Measurements from ENCODE around the gene ARMC12. TPM values are rescaled to one million over a fixed set of nuclear protein-coding genes. Genes with fewer than 3 reads are reported as not detected.

The ARMC12 gene
- total and polyA plus RNA-seq, 2 experiments from 2014 or later = 0.90 to 0.94 TPM

GRCh38 chr6:35745509-35745908 lies 8.7 kb downstream of the ARMC12 start (continued):
- TF ChIP-seq REST (IDR thresholded peaks at IDR 0.05; ENCODE audit: unreplicated experiment) (no peak), ZNF114 (CRISPR knock-in tag; IDR thresholded peaks at IDR 0.05) (no peak), CTCF (conservative IDR thresholded peaks at IDR 0.05; ENCODE audit: low read depth in 2 of 2) (no peak), CREB1 (CRISPR knock-in tag; IDR thresholded peaks at IDR 0.05; ENCODE audit: low read depth) (no peak), POLR2AphosphoS5 (IDR thresholded peaks at IDR 0.05; ENCODE audit: low read depth) (no peak)

GRCh38 chr6:35746516-35746915 lies 9.7 kb downstream of the ARMC12 start:
- Histone ChIP-seq H3K4me3 (no peak overlapping the region), H3K79me2 (replicated peaks; ENCODE audit: insufficient read depth) (no peaks in the 10 kb centered on the region), H3K4me2 (no peak overlapping the region), H3F3A (replicated peaks; ENCODE audit: low read depth) (no peaks in the 10 kb centered on the region), H2AFZ (no peak overlapping the region), H3K27me3 (ENCODE audit: insufficient read depth) (no peaks in the 10 kb centered on the region), H4K20me1 (replicated peaks; ENCODE audit: insufficient read depth) (no peaks in the 10 kb centered on the region), H3K9me2 (ENCODE audit: insufficient read depth) (no peaks in the 10 kb centered on the region), H3K27ac (ENCODE audit: low read depth) (no peak overlapping the region), H3K4me1 (ENCODE audit: insufficient read depth) (peaks cover 5% of the 10 kb centered on the region; the same call in 1 of the 2 replicates), H3K36me3 (ENCODE audit: insufficient read depth) (no peaks in the 10 kb centered on the region)
- no peak overlapping the region for H3K27ac Mint-ChIP-seq
- TF ChIP-seq STAT1 (IDR thresholded peaks at IDR 0.05; ENCODE audit: unreplicated experiment) (no peak), CREB1 (CRISPR knock-in tag; IDR thresholded peaks at IDR 0.05; ENCODE audit: low read depth) (no peak), JUNB (IDR thresholded peaks at IDR 0.05; ENCODE audit: unreplicated experiment) (no peak), CTCF (conservative IDR thresholded peaks at IDR 0.05; ENCODE audit: low read depth in 2 of 2) (no peak), NANOG (IDR thresholded peaks at IDR 0.05; ENCODE audit: borderline replicate concordance) (no peak), EZH2 (IDR thresholded peaks at IDR 0.05; ENCODE audit: low read depth, unreplicated experiment) (no peak), EZH2phosphoT487 (IDR thresholded peaks at IDR 0.05; ENCODE audit: unreplicated experiment) (no peak), ZNF331 (CRISPR knock-in tag; IDR thresholded peaks at IDR 0.05; ENCODE audit: low read depth) (no peak), POLR2AphosphoS5 (IDR thresholded peaks at IDR 0.05; ENCODE audit: low read depth) (no peak), ZNF114 (CRISPR knock-in tag; IDR thresholded peaks at IDR 0.05) (no peak)
- peaks cover 12% of the 10 kb centered on the region for H3K4me1 Mint-ChIP-seq
- no peak for DNase-seq (ENCODE audit: low spot score)
- no peaks in the 10 kb centered on the region; the same call in 2 of the 3 replicates for H3K36me3 Mint-ChIP-seq (ENCODE audit: low read depth)
- H3K9me3 Mint-ChIP-seq = peaks cover 3% of the 10 kb centered on the region; the same call in 2 of the 3 replicates
- ATAC-seq = no peak
- H3K27me3 Mint-ChIP-seq (ENCODE audit: insufficient read depth, low read depth, poor library complexity) = peaks cover 13% of the 10 kb centered on the region
- H3K4me3 Mint-ChIP-seq = no peak overlapping the region
